A549 (cell line): ENCODE data around the gene PLEKHN1. TPM values are rescaled to one million over a fixed set of nuclear protein-coding genes. Genes with fewer than 3 reads are reported as not detected.

Experiments used
- ATAC-seq, 2 experiments: fragments of 200-7000 bp in 1 of 2; fragments of >200 bp in 1 of 2; cut with Nextera tagmentation in 1 of 2; cut with Tn5 transposase in 1 of 2; 3 replicates each; pipeline versions ENCODE4 v1.8.0 to v1.9.1; 2018 to 2020; ENCODE audit warnings: mild to moderate bottlenecking in 1 of 2, moderate library complexity in 1 of 2
- CTCF ChIA-PET: fragments of 300-600 bp; sonication (Branson Sonifier 250); formaldehyde crosslinking; extraction: SDS; loops from one replicate; lab custom pipeline; 2021; ENCODE audit warnings: antibody characterized with exemption, inconsistent platforms; lab: Yijun Ruan, JAX
- POLR2A ChIA-PET: fragments of 350-600 bp; formaldehyde crosslinking; extraction: SDS; loops from one replicate; lab custom pipeline; 2021; ENCODE audit warnings: antibody characterized with exemption, inconsistent platforms; lab: Yijun Ruan, JAX
- DNase-seq, 2 experiments: peaks; one replicate each; pipeline versions ENCODE4 v3.0.0 to v3.0.0-alpha.2; 2011 to 2016; ENCODE audit warnings: low read depth in 1 of 2, low spot score in 1 of 2
- FAIRE-seq: peaks from 2 replicates; lab custom pipeline; 2011; peaks lifted over from hg19 to GRCh38; lab: Jason Lieb, UNC
- H3K27ac ChIP-seq, 2 experiments: fragments of >200 bp; sonication (Bioruptor Twin); formaldehyde crosslinking; 3 replicates each; pipeline ENCODE4 v1.5.1; 2016 to 2017
- H3K4me1 ChIP-seq: fragments of >200 bp; sonication (Bioruptor Twin); formaldehyde crosslinking; 3 replicates; pipeline ENCODE4 v1.6.1; 2016
- H3K4me2 ChIP-seq: fragments of >200 bp; sonication (Bioruptor Twin); formaldehyde crosslinking; 3 replicates; pipeline ENCODE4 v1.6.1; 2016
- H3K4me3 ChIP-seq: fragments of >200 bp; sonication (Bioruptor Twin); formaldehyde crosslinking; 3 replicates; pipeline ENCODE4 v1.5.1; 2016
- H3K9me3 ChIP-seq: fragments of >200 bp; sonication (Bioruptor Twin); formaldehyde crosslinking; 3 replicates; pipeline ENCODE4 v1.6.1; 2016
- ATOH8 ChIP-seq: fragments of 250-450 bp; sonication (Bioruptor Pico); IDR thresholded peaks from 2 replicates; pipeline ENCODE4 v1.5.0; 2020; ENCODE audit warnings: low read depth, mild to moderate bottlenecking, moderate library complexity
- BHLHE40 ChIP-seq: IDR thresholded peaks from 2 replicates; pipeline ENCODE4 v1.6.1; 2012; ENCODE audit warnings: low read depth, low read length, inconsistent platforms
- CHD4 ChIP-seq: fragments of 200-600 bp; sonication (generic); IDR thresholded peaks from 2 replicates; pipeline ENCODE4 v1.6.1; 2016; ENCODE audit warnings: antibody characterized with exemption, mild to moderate bottlenecking, borderline replicate concordance
- CTCF ChIP-seq: fragments of >200 bp; sonication (Bioruptor Twin); formaldehyde crosslinking; IDR thresholded peaks from 3 replicates; pipeline ENCODE4 v1.5.1; 2016
- EHF ChIP-seq: fragments of 250-450 bp; sonication (Bioruptor Pico); IDR thresholded peaks from 2 replicates; pipeline ENCODE4 v1.5.0; 2020; ENCODE audit warnings: mild to moderate bottlenecking
- ELK1 ChIP-seq: fragments of 150-350 bp; IDR thresholded peaks from 2 replicates; pipeline ENCODE4 v1.6.1; 2014; ENCODE audit warnings: low read depth, mild to moderate bottlenecking, low read length
- HOXA7 ChIP-seq: fragments of 250-450 bp; sonication (Bioruptor Pico); IDR thresholded peaks from 2 replicates; pipeline ENCODE4 v1.5.0; 2020; ENCODE audit warnings: mild to moderate bottlenecking, moderate library complexity
- HOXB13 ChIP-seq: fragments of 250-450 bp; sonication (Bioruptor Pico); IDR thresholded peaks from 2 replicates; pipeline ENCODE4 v1.5.0; 2020; ENCODE audit warnings: low read depth, mild to moderate bottlenecking, moderate library complexity
- MAFK ChIP-seq: fragments of 450-650 bp; IDR thresholded peaks from 2 replicates; pipeline ENCODE4 v1.6.1; 2014; ENCODE audit not compliant: partially characterized antibody
- MYC ChIP-seq: IDR thresholded peaks from 2 replicates; pipeline ENCODE4 v1.6.1; 2012; ENCODE audit warnings: mild to moderate bottlenecking, inconsistent platforms, low read length, improper control_type of control experiment, borderline replicate concordance
- RNF2 ChIP-seq: fragments of 200-600 bp; sonication (generic); IDR thresholded peaks from 2 replicates; pipeline ENCODE4 v1.6.1; 2016; ENCODE audit warnings: low read depth, mild to moderate bottlenecking, antibody characterized with exemption, moderate library complexity, borderline replicate concordance
- TP53 ChIP-seq: fragments of 250-450 bp; sonication (Bioruptor Pico); IDR thresholded peaks from 2 replicates; pipeline ENCODE4 v1.5.0; 2021; ENCODE audit warnings: mild to moderate bottlenecking, moderate library complexity
- ZFP36 ChIP-seq: fragments of 450-650 bp; IDR thresholded peaks from 2 replicates; pipeline ENCODE4 v1.6.1; 2014; ENCODE audit warnings: borderline replicate concordance; ENCODE audit not compliant: partially characterized antibody
- WGBS: methylation state at CpG from one replicate; pipeline ENCODE4 v1.1.6; 2017; ENCODE audit errors: missing lambda C conversion rate; 5-methylcytosine and 5-hydroxymethylcytosine counted together
- polyA plus RNA-seq, 4 experiments: library from polyadenylated mRNA; depleted of rRNA in 3 of 4; stranded (reverse); fragments of >200 nt; fragmentation: RNase III in 1 of 4; extraction: RNeasy Plus Mini Kit Qiagen cat#74134 plus additional on column Dnase treatment in 1 of 4; gene quantifications; 2 replicates in 3 of 4; 3 replicates in 1 of 4; pipeline ENCODE4 v1.2.3, GENCODE V29; 2011 to 2017
- TF ChIP-seq, protein P1 (sequence below): IDR thresholded peaks from 2 replicates; pipeline ENCODE4 v1.6.1; 2012; ENCODE audit warnings: low read depth, borderline replicate concordance
- TF ChIP-seq, protein P2 (sequence below): fragments of >200 bp; sonication (Bioruptor Twin); formaldehyde crosslinking; IDR thresholded peaks from 3 replicates; pipeline ENCODE4 v1.6.1; 2016

PLEKHN1 gene
- polyA plus RNA-seq, 2 of the 4 experiments (the other 2 are of a cell fraction), result 0.75 to 3.2 TPM

- POLR2A ChIA-PET, result no interaction called here
- CTCF ChIA-PET, result interaction anchor here (0.6 to 1.3 kb wide), 6 partner anchors 10 to 64 kb away, joined by 3 to 4 read pairs (median 3); partner anchors contain the start of gene NOC2L
- H3K4me3 ChIP-seq, result no peak overlapping the region
- ATAC-seq, result no peak
- TF ChIP-seq MAFK, result no peak
- TF ChIP-seq ZFP36, result no peak
- TF ChIP-seq ELK1, result no peak
- no peak for TF ChIP-seq TP53 (CRISPR knock-in tag)
- TF ChIP-seq HOXA7 (CRISPR knock-in tag), result no peak
- TF ChIP-seq, protein P1, sequence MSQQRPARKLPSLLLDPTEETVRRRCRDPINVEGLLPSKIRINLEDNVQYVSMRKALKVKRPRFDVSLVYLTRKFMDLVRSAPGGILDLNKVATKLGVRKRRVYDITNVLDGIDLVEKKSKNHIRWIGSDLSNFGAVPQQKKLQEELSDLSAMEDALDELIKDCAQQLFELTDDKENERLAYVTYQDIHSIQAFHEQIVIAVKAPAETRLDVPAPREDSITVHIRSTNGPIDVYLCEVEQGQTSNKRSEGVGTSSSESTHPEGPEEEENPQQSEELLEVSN, result no peak
- no peak for TF ChIP-seq HOXB13 (CRISPR knock-in tag)
- TF ChIP-seq ATOH8 (CRISPR knock-in tag), result no peak
- TF ChIP-seq, all 56 proteins: peak for 0
- Histone ChIP-seq H3K4me2 (no peak overlapping the region), H3K9me3 (no peaks in the 10 kb centered on the region), H3K4me1 (peaks cover 20% of the 10 kb centered on the region), H3K27ac (0 out of 6 replicates have a peak overlapping the region, but pooled peaks of 1 of the 2 experiments have one; percentile 41)
- WGBS, result 92% methylated on average over 8 of the region's 25 CpGs
- DNase-seq, result no peak
- no peak for FAIRE-seq
Observed at GRCh38 chr1:932776-933602, 33.3 kb upstream of the PLEKHN1 start.

GRCh38 chr1:933603-933940 is 32.7 kb upstream of the PLEKHN1 start:
- H3K4me2 ChIP-seq, result no peak overlapping the region
- DNase-seq (no peak), FAIRE-seq (no peak), ATAC-seq (no peak)
- no peak overlapping the region for H3K4me3 ChIP-seq
- TF ChIP-seq CHD4, result no peak
- no peak for TF ChIP-seq EHF (CRISPR knock-in tag)
- no peak for TF ChIP-seq RNF2
- no peak for TF ChIP-seq BHLHE40
- TF ChIP-seq MYC, result no peak
- no peak for TF ChIP-seq CTCF
- TF ChIP-seq, protein P2, sequence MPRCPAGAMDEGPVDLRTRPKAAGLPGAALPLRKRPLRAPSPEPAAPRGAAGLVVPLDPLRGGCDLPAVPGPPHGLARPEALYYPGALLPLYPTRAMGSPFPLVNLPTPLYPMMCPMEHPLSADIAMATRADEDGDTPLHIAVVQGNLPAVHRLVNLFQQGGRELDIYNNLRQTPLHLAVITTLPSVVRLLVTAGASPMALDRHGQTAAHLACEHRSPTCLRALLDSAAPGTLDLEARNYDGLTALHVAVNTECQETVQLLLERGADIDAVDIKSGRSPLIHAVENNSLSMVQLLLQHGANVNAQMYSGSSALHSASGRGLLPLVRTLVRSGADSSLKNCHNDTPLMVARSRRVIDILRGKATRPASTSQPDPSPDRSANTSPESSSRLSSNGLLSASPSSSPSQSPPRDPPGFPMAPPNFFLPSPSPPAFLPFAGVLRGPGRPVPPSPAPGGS, result no peak
- peaks cover 26% of the 10 kb centered on the region for H3K4me1 ChIP-seq
- CTCF ChIA-PET, result interaction anchor here (0.7 to 1.3 kb wide), 4 partner anchors 14 to 64 kb away, joined by 3 to 4 read pairs (median 3); no protein-coding TSS in a partner anchor
- POLR2A ChIA-PET, result no interaction called here
- 79% methylated on average over 4 of the region's 10 CpGs for WGBS
- no peaks in the 10 kb centered on the region for H3K9me3 ChIP-seq
- H3K27ac ChIP-seq, result 0 out of 6 replicates have a peak overlapping the region, but pooled peaks of 1 of the 2 experiments have one; percentile 41
